HUES48 (cell line): ENCODE data around the gene TFB1M.

ENCODE experiments used
- H3K27ac ChIP-seq: one replicate; pipeline ENCODE4 v1.7.0; 2013; ENCODE audit warnings: low read depth, low read length, inconsistent platforms
- H3K27me3 ChIP-seq: 2 replicates; pipeline ENCODE4 v1.6.1; 2013; ENCODE audit warnings: mild to moderate bottlenecking, low read length; ENCODE audit not compliant: control insufficient read depth, insufficient read depth
- H3K36me3 ChIP-seq: 2 replicates; pipeline ENCODE4 v1.6.1; 2013; ENCODE audit warnings: low read length; ENCODE audit not compliant: control insufficient read depth, insufficient read depth
- H3K4me1 ChIP-seq: 2 replicates; pipeline ENCODE4 v1.6.1; 2013; ENCODE audit warnings: mild to moderate bottlenecking, low read length; ENCODE audit not compliant: control insufficient read depth, insufficient read depth
- H3K4me3 ChIP-seq: 2 replicates; pipeline ENCODE4 v1.5.1; 2013; ENCODE audit warnings: mild to moderate bottlenecking, low read depth, low read length
- H3K9ac ChIP-seq: 2 replicates; pipeline ENCODE4 v1.6.1; 2013; ENCODE audit warnings: mild to moderate bottlenecking, low read depth, low read length, moderate library complexity
- H3K9me3 ChIP-seq: 2 replicates; pipeline ENCODE4 v1.6.1; 2013; ENCODE audit warnings: low read length; ENCODE audit not compliant: control insufficient read depth, insufficient read depth

TFB1M gene

DNA sequence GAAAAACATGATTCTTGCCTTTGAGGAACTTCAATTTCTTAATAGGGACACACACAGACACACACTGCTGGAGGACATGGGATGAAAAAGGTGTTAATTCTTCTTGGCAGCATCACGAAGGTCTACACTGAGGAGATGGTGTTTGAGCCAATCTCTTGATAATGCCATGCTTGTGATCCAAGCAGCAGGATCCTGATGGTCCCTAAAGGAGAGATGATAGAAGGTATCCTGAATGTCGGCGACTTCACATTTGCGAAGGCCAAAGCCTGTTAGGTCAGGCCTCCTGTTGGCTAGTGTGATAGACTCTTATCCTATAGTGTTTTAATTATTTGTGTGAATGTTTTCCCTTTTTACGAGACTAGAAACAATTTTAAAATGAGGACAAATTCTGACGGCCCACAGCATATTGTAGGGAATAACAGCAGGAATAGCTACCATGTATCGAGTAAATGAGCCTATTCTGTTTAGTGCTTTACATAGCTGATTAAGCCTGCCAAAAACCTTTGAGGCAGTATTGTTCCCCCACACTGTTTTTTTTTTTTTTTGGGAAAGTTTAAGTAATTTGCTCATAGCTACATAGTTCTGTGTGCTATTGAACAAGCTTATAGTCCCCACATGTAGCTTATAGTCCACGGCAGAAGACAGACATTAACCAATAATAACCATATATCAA lies 15.3 kb upstream of the TFB1M start:
- Histone ChIP-seq H3K9me3 (no peaks in the 10 kb centered on the region), H3K36me3 (no peaks in the 10 kb centered on the region), H3K4me1 (peaks cover 13% of the 10 kb centered on the region), H3K27me3 (no peaks in the 10 kb centered on the region), H3K9ac (no peak overlapping the region), H3K4me3 (no peak overlapping the region), H3K27ac (peak overlapping the region; percentile 79)

GRCh38 chr6:155328539-155329459 lies 14.5 kb upstream of the TFB1M start:
- no peaks in the 10 kb centered on the region for H3K27me3 ChIP-seq
- H3K27ac ChIP-seq, result peak overlapping the region; percentile 79
- peaks cover 13% of the 10 kb centered on the region for H3K4me1 ChIP-seq
- H3K9me3 ChIP-seq, result no peaks in the 10 kb centered on the region
- H3K36me3 ChIP-seq, result no peaks in the 10 kb centered on the region
- H3K4me3 ChIP-seq, result no peak overlapping the region
- no peak overlapping the region for H3K9ac ChIP-seq

GRCh38 chr6:155328074-155328538 lies 13.8 kb upstream of the TFB1M start:
- no peaks in the 10 kb centered on the region for H3K9me3 ChIP-seq
- no peak overlapping the region for H3K9ac ChIP-seq
- peaks cover 13% of the 10 kb centered on the region for H3K4me1 ChIP-seq
- H3K4me3 ChIP-seq, result no peak overlapping the region
- H3K36me3 ChIP-seq, result no peaks in the 10 kb centered on the region
- peak overlapping the region; percentile 79 for H3K27ac ChIP-seq
- H3K27me3 ChIP-seq, result no peaks in the 10 kb centered on the region

- Histone ChIP-seq H3K4me1 (peaks cover 13% of the 10 kb centered on the region), H3K9me3 (no peaks in the 10 kb centered on the region), H3K27me3 (no peaks in the 10 kb centered on the region), H3K36me3 (no peaks in the 10 kb centered on the region), H3K27ac (peak overlapping the region; percentile 79), H3K4me3 (no peak overlapping the region), H3K9ac (no peak overlapping the region)
Measured at GRCh38 chr6:155327326-155328073, 13.2 kb upstream of the TFB1M start.

DNA sequence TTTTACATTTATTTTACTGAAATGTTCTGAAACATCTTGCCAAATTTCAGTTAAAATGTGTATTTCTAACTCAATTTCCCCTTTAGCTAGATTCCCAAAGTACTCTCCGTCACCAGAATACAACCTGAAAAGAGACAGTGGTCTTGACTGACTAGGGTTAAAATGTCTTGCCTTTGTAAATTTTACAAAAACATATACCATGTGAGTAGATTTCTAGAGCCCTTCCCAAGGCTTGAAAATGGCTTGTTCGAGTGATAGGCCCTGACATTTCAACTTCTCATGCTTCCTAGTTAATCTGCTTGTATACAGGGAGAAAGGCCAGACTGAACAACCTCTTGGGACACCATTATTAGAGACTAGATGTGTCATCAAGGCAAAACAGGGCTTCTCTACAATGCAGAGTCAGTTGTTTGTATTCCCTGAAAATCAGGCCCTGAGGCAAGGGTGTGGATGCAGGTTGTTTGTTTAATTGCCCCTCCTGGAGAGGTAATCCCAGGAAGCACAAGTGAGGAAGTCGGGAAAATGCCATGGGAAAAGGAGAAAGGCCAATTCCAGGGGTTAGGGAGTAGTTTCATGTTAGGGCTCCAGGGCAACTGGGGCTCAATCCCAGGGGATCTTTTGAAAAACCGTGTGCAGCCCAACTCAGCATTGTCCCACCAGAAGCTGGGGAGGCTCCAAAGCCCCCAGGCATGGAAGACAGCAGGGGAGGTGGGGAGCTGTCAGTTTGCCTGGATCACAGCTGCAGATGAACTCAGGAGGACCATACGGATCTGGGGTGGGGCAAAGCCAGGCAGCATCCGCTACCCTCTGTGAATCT lies 11.6 kb upstream of the TFB1M start:
- no peak overlapping the region for H3K9ac ChIP-seq
- no peak overlapping the region for H3K4me3 ChIP-seq
- no peaks in the 10 kb centered on the region for H3K36me3 ChIP-seq
- no peaks in the 10 kb centered on the region for H3K27me3 ChIP-seq
- H3K4me1 ChIP-seq, result peaks cover 13% of the 10 kb centered on the region
- H3K27ac ChIP-seq, result peak overlapping the region; percentile 48
- H3K9me3 ChIP-seq, result no peaks in the 10 kb centered on the region

DNA sequence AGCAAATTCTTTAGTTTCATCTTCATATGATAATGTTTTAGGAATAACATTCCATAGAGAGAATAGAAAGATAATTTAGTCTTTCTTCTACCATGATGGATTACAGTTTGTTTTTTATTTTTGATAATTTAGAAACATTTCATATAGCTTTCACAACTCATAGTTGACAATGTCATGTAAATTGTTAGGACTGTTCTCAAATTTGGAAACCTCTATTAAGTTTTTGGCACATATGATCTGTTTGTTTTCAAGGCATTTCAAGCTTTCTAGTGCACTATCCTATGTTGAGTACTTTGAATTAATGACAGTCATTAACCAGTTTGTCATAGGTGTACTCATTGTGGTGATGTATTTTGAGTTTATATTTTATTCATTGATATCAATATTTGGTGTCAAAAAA lies 10.7 kb upstream of the TFB1M start:
- Histone ChIP-seq H3K9ac (no peak overlapping the region), H3K4me1 (peaks cover 13% of the 10 kb centered on the region), H3K27ac (no peak overlapping the region), H3K9me3 (no peaks in the 10 kb centered on the region), H3K27me3 (no peaks in the 10 kb centered on the region), H3K4me3 (no peak overlapping the region), H3K36me3 (no peaks in the 10 kb centered on the region)

GRCh38 chr6:155324172-155324571 lies 9.9 kb upstream of the TFB1M start:
- H3K9me3 ChIP-seq, result no peaks in the 10 kb centered on the region
- H3K27ac ChIP-seq, result no peak overlapping the region
- H3K27me3 ChIP-seq, result no peaks in the 10 kb centered on the region
- H3K4me1 ChIP-seq, result peaks cover 13% of the 10 kb centered on the region
- H3K4me3 ChIP-seq, result no peak overlapping the region
- H3K36me3 ChIP-seq, result no peaks in the 10 kb centered on the region
- H3K9ac ChIP-seq, result no peak overlapping the region

DNA sequence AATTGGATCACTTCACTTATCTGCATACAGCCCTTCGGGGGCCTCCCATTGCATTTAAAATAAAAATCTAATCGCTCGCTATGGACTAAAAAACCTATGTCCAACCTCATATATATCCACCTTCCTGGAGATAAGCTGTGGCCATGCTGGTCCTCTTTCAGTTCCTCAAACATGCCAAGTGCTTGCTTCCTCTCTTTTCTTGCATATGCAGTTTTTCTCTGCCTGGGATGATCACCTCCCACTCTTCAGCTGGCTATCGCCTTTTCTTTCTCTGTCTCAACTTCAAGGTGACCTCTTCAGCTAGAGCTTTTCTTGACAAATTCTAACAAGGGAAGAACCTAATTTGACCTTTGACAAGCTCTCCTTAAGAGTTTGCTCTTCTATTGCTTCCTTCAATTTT lies 5.6 kb upstream of the TFB1M start:
- Histone ChIP-seq H3K9ac (no peak overlapping the region), H3K9me3 (no peaks in the 10 kb centered on the region), H3K4me1 (peaks cover 4% of the 10 kb centered on the region; the same call in 1 of the 2 replicates), H3K36me3 (no peaks in the 10 kb centered on the region), H3K4me3 (no peak overlapping the region), H3K27me3 (no peaks in the 10 kb centered on the region), H3K27ac (no peak overlapping the region)

- no peak overlapping the region for H3K27ac ChIP-seq
- H3K36me3 ChIP-seq, result peaks cover 6% of the 10 kb centered on the region; the same call in 1 of the 2 replicates
- H3K27me3 ChIP-seq, result no peaks in the 10 kb centered on the region
- H3K4me3 ChIP-seq, result no peak overlapping the region
- peaks cover 8% of the 10 kb centered on the region for H3K4me1 ChIP-seq
- H3K9ac ChIP-seq, result no peak overlapping the region
- H3K9me3 ChIP-seq, result no peaks in the 10 kb centered on the region
Measured at GRCh38 chr6:155317186-155317585, 2.9 kb upstream of the TFB1M start.

DNA sequence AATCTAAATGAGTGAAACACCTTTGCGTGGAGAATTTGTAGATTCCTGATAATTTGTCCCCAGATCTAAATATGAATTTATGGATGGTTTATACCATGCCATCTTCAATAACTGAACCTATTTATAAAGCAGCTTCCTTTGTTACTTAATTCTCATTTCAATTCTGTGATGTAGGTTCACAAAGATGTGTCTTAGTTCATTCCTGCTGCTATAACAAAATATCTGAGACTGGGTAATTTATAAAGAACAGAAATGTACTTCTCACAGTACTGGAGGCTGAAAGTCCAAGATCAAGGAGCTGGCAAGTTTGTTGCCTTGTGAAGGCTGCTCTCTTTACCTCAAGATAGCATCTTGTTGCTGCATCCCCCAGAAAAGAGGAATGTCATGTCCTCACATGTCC lies 2.1 kb upstream of the TFB1M start:
- Histone ChIP-seq H3K4me3 (no peak overlapping the region), H3K9me3 (no peaks in the 10 kb centered on the region), H3K4me1 (peaks cover 8% of the 10 kb centered on the region)

More for the DNA sequence above, 2.1 kb upstream of the TFB1M start:
- Histone ChIP-seq H3K36me3 (peaks cover 13% of the 10 kb centered on the region), H3K9ac (no peak overlapping the region), H3K27ac (no peak overlapping the region), H3K27me3 (no peaks in the 10 kb centered on the region)
